ENCODE data around the gene WBP1L. TPM values are rescaled to one million over a fixed set of nuclear protein-coding genes. Genes with fewer than 3 reads are reported as not detected.

WBP1L gene
- total and polyA plus RNA-seq, 4 donors: 12.3 to 43.6 (median 27.6) TPM

DNA sequence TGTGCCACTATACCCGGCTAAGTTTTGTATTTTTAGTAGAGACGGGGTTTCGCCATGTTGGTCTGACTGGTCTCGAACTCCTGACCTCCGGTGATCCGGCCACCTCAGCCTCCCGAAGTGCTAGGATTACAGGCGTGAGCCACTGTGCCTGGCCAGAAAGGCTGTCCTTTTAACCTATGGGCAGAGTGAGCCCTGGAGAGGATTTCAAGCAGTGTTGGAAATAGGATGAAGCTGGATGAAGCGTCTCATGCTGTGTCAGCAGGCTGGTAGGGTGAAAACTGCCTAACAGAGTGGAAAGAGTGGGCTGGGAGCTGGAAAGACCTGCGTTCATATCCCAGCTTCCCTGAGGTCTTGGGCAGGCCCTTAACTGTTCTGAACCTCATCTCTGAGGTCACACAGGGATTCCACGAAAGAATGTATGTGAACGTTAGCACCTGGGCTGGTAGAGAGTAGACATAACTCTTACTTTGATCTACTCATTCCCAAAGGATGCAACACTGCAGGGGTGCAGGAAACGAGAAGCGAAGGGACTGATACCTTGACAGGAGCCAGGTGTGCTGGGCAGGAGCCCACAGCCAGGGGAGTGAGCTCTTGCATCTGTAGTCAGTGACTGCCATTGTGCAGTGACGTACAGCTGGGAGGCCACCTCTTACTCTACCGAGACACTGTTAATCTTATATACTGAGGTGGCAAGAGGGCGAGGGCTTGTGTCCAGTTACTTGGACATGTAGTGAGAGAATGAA, 34.1 kb downstream of the WBP1L start:
- H3K9me3 ChIP-seq (ENCODE audit: control insufficient read depth in 4 of 4, low read length in 3 of 4): no peaks in the 10 kb centered on the region
- no peak for DNase-seq (ENCODE audit: low spot score)
- no peaks in the 10 kb centered on the region for H3K36me3 ChIP-seq (ENCODE audit: control insufficient read depth in 4 of 4, insufficient read depth in 3 of 4, low read depth in 1 of 4, low read length in 3 of 4)
- WGBS: 82% methylated on average over 17 of the region's 17 CpGs
- no peak overlapping the region for H3K4me3 ChIP-seq (ENCODE audit: low read depth in 1 of 3, low read length in 3 of 3)
- H3K4me1 ChIP-seq (ENCODE audit: control insufficient read depth in 4 of 4, insufficient read depth in 4 of 4, low read length in 3 of 4): peaks cover 33 to 69% (median 60%) of the 10 kb centered on the region in 4 donors
- TF ChIP-seq, protein P1, sequence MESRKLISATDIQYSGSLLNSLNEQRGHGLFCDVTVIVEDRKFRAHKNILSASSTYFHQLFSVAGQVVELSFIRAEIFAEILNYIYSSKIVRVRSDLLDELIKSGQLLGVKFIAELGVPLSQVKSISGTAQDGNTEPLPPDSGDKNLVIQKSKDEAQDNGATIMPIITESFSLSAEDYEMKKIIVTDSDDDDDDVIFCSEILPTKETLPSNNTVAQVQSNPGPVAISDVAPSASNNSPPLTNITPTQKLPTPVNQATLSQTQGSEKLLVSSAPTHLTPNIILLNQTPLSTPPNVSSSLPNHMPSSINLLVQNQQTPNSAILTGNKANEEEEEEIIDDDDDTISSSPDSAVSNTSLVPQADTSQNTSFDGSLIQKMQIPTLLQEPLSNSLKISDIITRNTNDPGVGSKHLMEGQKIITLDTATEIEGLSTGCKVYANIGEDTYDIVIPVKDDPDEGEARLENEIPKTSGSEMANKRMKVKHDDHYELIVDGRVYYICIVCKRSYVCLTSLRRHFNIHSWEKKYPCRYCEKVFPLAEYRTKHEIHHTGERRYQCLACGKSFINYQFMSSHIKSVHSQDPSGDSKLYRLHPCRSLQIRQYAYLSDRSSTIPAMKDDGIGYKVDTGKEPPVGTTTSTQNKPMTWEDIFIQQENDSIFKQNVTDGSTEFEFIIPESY (IDR thresholded peaks at IDR 0.05): no peak
- TF ChIP-seq YY1 (IDR thresholded peaks at IDR 0.05): no peak
- no peak for TF ChIP-seq EGR1 (IDR thresholded peaks at IDR 0.05; ENCODE audit: low read depth in 2 of 2)
- TF ChIP-seq JUND (IDR thresholded peaks at IDR 0.05): no peak
- TF ChIP-seq, protein P2, sequence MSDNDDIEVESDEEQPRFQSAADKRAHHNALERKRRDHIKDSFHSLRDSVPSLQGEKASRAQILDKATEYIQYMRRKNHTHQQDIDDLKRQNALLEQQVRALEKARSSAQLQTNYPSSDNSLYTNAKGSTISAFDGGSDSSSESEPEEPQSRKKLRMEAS (IDR thresholded peaks at IDR 0.05): no peak
- no peak for TF ChIP-seq RXRA (IDR thresholded peaks at IDR 0.05)
- TF ChIP-seq TAF1 (conservative IDR thresholded peaks at IDR 0.05): no peak
- no peak for TF ChIP-seq FOXA1 (IDR thresholded peaks at IDR 0.05)
- TF ChIP-seq, protein P3, sequence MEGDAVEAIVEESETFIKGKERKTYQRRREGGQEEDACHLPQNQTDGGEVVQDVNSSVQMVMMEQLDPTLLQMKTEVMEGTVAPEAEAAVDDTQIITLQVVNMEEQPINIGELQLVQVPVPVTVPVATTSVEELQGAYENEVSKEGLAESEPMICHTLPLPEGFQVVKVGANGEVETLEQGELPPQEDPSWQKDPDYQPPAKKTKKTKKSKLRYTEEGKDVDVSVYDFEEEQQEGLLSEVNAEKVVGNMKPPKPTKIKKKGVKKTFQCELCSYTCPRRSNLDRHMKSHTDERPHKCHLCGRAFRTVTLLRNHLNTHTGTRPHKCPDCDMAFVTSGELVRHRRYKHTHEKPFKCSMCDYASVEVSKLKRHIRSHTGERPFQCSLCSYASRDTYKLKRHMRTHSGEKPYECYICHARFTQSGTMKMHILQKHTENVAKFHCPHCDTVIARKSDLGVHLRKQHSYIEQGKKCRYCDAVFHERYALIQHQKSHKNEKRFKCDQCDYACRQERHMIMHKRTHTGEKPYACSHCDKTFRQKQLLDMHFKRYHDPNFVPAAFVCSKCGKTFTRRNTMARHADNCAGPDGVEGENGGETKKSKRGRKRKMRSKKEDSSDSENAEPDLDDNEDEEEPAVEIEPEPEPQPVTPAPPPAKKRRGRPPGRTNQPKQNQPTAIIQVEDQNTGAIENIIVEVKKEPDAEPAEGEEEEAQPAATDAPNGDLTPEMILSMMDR (IDR thresholded peaks at IDR 0.05; ENCODE audit: low read depth, low read length, missing input control): no peak
- no peak for TF ChIP-seq GABPA (IDR thresholded peaks at IDR 0.05 in 1 of 2, conservative IDR thresholded peaks at IDR 0.05 in 1 of 2)
- no peak for TF ChIP-seq RAD21 (IDR thresholded peaks at IDR 0.05)
- no peaks in the 10 kb centered on the region for H3K27me3 ChIP-seq (ENCODE audit: control insufficient read depth in 4 of 4, insufficient read depth in 4 of 4, low read length in 3 of 4)
- H3K27ac ChIP-seq (ENCODE audit: low read depth in 1 of 2, low read length in 2 of 2): peak overlapping the region; percentile 53 to 97
- no peak overlapping the region for H3K9ac ChIP-seq (ENCODE audit: low read depth in 1 of 2, low read length in 2 of 2)

DNA sequence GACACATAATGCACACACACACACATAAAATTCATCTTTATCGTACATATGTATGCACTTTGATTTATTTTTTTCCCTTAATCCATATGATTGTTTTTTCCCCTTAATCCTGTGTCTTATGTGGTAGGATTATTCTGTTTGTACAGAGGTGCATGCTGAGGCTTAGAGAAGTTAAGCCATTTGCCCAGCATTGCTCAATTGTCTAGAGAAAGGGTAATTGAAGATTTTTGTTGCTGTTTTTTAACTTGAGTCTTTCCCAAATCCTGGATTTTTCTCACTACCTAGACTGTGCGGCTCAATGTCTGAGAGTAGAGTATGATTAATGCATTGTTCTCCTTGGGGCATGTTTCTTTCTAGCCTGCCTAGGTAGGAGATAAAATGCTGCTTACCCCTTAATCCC, 35.0 kb downstream of the WBP1L start:
- H3K36me3 ChIP-seq (ENCODE audit: control insufficient read depth in 4 of 4, insufficient read depth in 3 of 4, low read depth in 1 of 4, low read length in 3 of 4): no peaks in the 10 kb centered on the region
- no peak overlapping the region for H3K9ac ChIP-seq (ENCODE audit: low read depth in 1 of 2, low read length in 2 of 2)
- no peak for DNase-seq (ENCODE audit: low spot score)
- no peak overlapping the region for H3K4me3 ChIP-seq (ENCODE audit: low read depth in 1 of 3, low read length in 3 of 3)
- H3K27ac ChIP-seq (ENCODE audit: low read depth in 1 of 2, low read length in 2 of 2): peak overlapping the region in 1 of 2 donors; percentile 97
- WGBS: 92% methylated on average over 2 of the region's 2 CpGs
- peaks cover 40 to 77% (median 68%) of the 10 kb centered on the region in 4 donors for H3K4me1 ChIP-seq (ENCODE audit: control insufficient read depth in 4 of 4, insufficient read depth in 4 of 4, low read length in 3 of 4)
- TF ChIP-seq, protein P2 (IDR thresholded peaks at IDR 0.05): no peak
- TF ChIP-seq RXRA (IDR thresholded peaks at IDR 0.05): no peak
- no peak for TF ChIP-seq FOXA2 (IDR thresholded peaks at IDR 0.05)
- TF ChIP-seq, protein P4, sequence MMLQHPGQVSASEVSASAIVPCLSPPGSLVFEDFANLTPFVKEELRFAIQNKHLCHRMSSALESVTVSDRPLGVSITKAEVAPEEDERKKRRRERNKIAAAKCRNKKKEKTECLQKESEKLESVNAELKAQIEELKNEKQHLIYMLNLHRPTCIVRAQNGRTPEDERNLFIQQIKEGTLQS (IDR thresholded peaks at IDR 0.05): no peak
- TF ChIP-seq GABPA (IDR thresholded peaks at IDR 0.05 in 1 of 2, conservative IDR thresholded peaks at IDR 0.05 in 1 of 2): no peak
- TF ChIP-seq EGR1 (IDR thresholded peaks at IDR 0.05; ENCODE audit: low read depth in 2 of 2): no peak
- TF ChIP-seq, protein P1 (IDR thresholded peaks at IDR 0.05): no peak
- no peak for TF ChIP-seq SP1 (IDR thresholded peaks at IDR 0.05)
- TF ChIP-seq HNF4G (IDR thresholded peaks at IDR 0.05): no peak
- TF ChIP-seq, protein P5, sequence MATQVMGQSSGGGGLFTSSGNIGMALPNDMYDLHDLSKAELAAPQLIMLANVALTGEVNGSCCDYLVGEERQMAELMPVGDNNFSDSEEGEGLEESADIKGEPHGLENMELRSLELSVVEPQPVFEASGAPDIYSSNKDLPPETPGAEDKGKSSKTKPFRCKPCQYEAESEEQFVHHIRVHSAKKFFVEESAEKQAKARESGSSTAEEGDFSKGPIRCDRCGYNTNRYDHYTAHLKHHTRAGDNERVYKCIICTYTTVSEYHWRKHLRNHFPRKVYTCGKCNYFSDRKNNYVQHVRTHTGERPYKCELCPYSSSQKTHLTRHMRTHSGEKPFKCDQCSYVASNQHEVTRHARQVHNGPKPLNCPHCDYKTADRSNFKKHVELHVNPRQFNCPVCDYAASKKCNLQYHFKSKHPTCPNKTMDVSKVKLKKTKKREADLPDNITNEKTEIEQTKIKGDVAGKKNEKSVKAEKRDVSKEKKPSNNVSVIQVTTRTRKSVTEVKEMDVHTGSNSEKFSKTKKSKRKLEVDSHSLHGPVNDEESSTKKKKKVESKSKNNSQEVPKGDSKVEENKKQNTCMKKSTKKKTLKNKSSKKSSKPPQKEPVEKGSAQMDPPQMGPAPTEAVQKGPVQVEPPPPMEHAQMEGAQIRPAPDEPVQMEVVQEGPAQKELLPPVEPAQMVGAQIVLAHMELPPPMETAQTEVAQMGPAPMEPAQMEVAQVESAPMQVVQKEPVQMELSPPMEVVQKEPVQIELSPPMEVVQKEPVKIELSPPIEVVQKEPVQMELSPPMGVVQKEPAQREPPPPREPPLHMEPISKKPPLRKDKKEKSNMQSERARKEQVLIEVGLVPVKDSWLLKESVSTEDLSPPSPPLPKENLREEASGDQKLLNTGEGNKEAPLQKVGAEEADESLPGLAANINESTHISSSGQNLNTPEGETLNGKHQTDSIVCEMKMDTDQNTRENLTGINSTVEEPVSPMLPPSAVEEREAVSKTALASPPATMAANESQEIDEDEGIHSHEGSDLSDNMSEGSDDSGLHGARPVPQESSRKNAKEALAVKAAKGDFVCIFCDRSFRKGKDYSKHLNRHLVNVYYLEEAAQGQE (IDR thresholded peaks at IDR 0.05): no peak
- H3K9me3 ChIP-seq (ENCODE audit: control insufficient read depth in 4 of 4, low read length in 3 of 4): no peaks in the 10 kb centered on the region
- no peaks in the 10 kb centered on the region for H3K27me3 ChIP-seq (ENCODE audit: control insufficient read depth in 4 of 4, insufficient read depth in 4 of 4, low read length in 3 of 4)

All from liver (tissue), 9 donors.